GM12878 (cell line): ENCODE results near the gene AMPD2. TPM values are rescaled to one million over a fixed set of nuclear protein-coding genes. Genes with fewer than 3 reads are reported as not detected.

Source experiments
- ATAC-seq: fragments of 200-7000 bp; cut with Tn5 transposase; 3 replicates; pipeline ENCODE4 v1.9.1; 2020; ENCODE audit warnings: mild to moderate bottlenecking, moderate library complexity
- BruUV-seq: library from RNA; stranded (reverse); fragments of 400-500 nt; replicated peaks from 2 replicates; lab custom pipeline; 2021; lab: Mats Ljungman, UMichigan
- CTCF ChIA-PET: fragments of 300-600 bp; sonication (Branson Sonifier 250); formaldehyde crosslinking; extraction: SDS; loops from one replicate; lab custom pipeline; 2021; ENCODE audit warnings: inconsistent platforms; lab: Yijun Ruan, JAX
- POLR2A ChIA-PET: fragments of 350-600 bp; formaldehyde crosslinking; extraction: SDS; loops from one replicate; lab custom pipeline; 2021; ENCODE audit warnings: inconsistent platforms; lab: Charles Lee
- RAD21 ChIA-PET: fragments of 300-600 bp; sonication (Branson Sonifier 250); formaldehyde crosslinking; loops from one replicate; lab custom pipeline; 2023; ENCODE audit warnings: antibody characterized with exemption; ENCODE audit not compliant: unreplicated experiment; lab: Charles Lee
- SMC1A ChIA-PET: fragments of 300-600 bp; sonication (Branson Sonifier 250); formaldehyde crosslinking; loops from one replicate; lab custom pipeline; 2023; ENCODE audit not compliant: unreplicated experiment, uncharacterized antibody; lab: Charles Lee
- DNase-seq: peaks from one replicate; pipeline ENCODE4 v3.0.0-alpha.2; 2011; ENCODE audit warnings: low read depth, low spot score
- FAIRE-seq: peaks from 3 replicates; lab custom pipeline; 2011; peaks lifted over from hg19 to GRCh38; lab: Jason Lieb, UNC
- H2AFZ ChIP-seq: 2 replicates; pipeline ENCODE4 v1.6.0; 2011; ENCODE audit warnings: low read depth, low read length, control low read depth; ENCODE audit not compliant: control insufficient read depth
- H3K27ac ChIP-seq: 2 replicates; pipeline ENCODE4 v1.5.1; 2011; ENCODE audit warnings: control low read depth; ENCODE audit not compliant: control insufficient read depth, insufficient read depth
- H3K27me3 ChIP-seq, 2 experiments: replicated peaks in 1 of 2; 2 replicates each; pipeline versions ENCODE4 v1.6.0 to v1.6.1; 2011; ENCODE audit warnings: low read length in 1 of 2; ENCODE audit not compliant: control insufficient read depth in 2 of 2, insufficient read depth in 2 of 2
- H3K36me3 ChIP-seq, 2 experiments: 2 replicates each; pipeline ENCODE4 v1.5.1; 2011; ENCODE audit warnings: low read length in 1 of 2; ENCODE audit not compliant: control insufficient read depth in 2 of 2, insufficient read depth in 2 of 2
- H3K4me1 ChIP-seq: 2 replicates; pipeline ENCODE4 v1.6.1; 2011; ENCODE audit warnings: mild to moderate bottlenecking, low read length, moderate library complexity, mixed read lengths; ENCODE audit not compliant: control insufficient read depth, insufficient read depth
- H3K4me2 ChIP-seq: 2 replicates; pipeline ENCODE4 v1.6.0; 2011; ENCODE audit warnings: control low read depth; ENCODE audit not compliant: control insufficient read depth, insufficient read depth
- H3K4me3 ChIP-seq: fragments of 200-600 bp; sonication (generic); 2 replicates; pipeline ENCODE4 v1.5.1; 2016
- H3K79me2 ChIP-seq: 2 replicates; pipeline ENCODE4 v1.6.0; 2011; ENCODE audit warnings: low read length; ENCODE audit not compliant: control insufficient read depth, insufficient read depth
- H3K9ac ChIP-seq: 2 replicates; pipeline ENCODE4 v1.8.0; 2011; ENCODE audit warnings: low read length, control low read depth, mixed read lengths; ENCODE audit not compliant: control insufficient read depth, insufficient read depth
- H3K9me3 ChIP-seq: replicated peaks from 3 replicates; pipeline ENCODE4 v1.5.1; 2011; ENCODE audit warnings: mild to moderate bottlenecking, low read length; ENCODE audit not compliant: control insufficient read depth, insufficient read depth
- H4K20me1 ChIP-seq: 2 replicates; pipeline ENCODE4 v1.6.0; 2011; ENCODE audit not compliant: control insufficient read depth, insufficient read depth
- BACH1 ChIP-seq: fragments of 450-650 bp; IDR thresholded peaks from 2 replicates; pipeline ENCODE4 v1.6.1; 2017; ENCODE audit warnings: mild to moderate bottlenecking, borderline replicate concordance
- BCL11A ChIP-seq: IDR thresholded peaks from 2 replicates; pipeline ENCODE4 v1.6.1; 2011; ENCODE audit warnings: low read depth, low read length
- CBFB ChIP-seq: IDR thresholded peaks from 2 replicates; pipeline ENCODE4 v1.6.1; 2016; ENCODE audit warnings: antibody characterized with exemption, low read depth
- CUX1 ChIP-seq: IDR thresholded peaks from 2 replicates; pipeline ENCODE4 v1.6.1; 2012; ENCODE audit warnings: improper control_type of control experiment, low read depth, low read length; ENCODE audit not compliant: insufficient replicate concordance
- EZH2 ChIP-seq: IDR thresholded peaks from 2 replicates; pipeline ENCODE4 v1.6.1; 2012; ENCODE audit warnings: low read depth, mild to moderate bottlenecking, control low read depth, inconsistent platforms, low read length, borderline replicate concordance; ENCODE audit not compliant: control insufficient read depth
- JUND ChIP-seq: IDR thresholded peaks from 2 replicates; pipeline ENCODE4 v1.6.1; 2012; ENCODE audit warnings: low read depth, mild to moderate bottlenecking, low read length, improper control_type of control experiment, moderate library complexity
- MLLT1 ChIP-seq: fragments of 450-650 bp; IDR thresholded peaks from 2 replicates; pipeline ENCODE4 v1.6.1; 2016; ENCODE audit warnings: mild to moderate bottlenecking
- NFIC ChIP-seq: IDR thresholded peaks from 2 replicates; pipeline ENCODE4 v1.6.1; 2012; ENCODE audit warnings: low read depth, mild to moderate bottlenecking, inconsistent platforms, low read length, moderate library complexity
- NFXL1 ChIP-seq: fragments of 450-650 bp; IDR thresholded peaks from 2 replicates; pipeline ENCODE4 v1.6.1; 2017; ENCODE audit warnings: antibody characterized with exemption, mild to moderate bottlenecking, borderline replicate concordance
- NFYB ChIP-seq: IDR thresholded peaks from 2 replicates; pipeline ENCODE4 v1.6.1; 2011; ENCODE audit warnings: low read depth, mild to moderate bottlenecking, low read length, improper control_type of control experiment, moderate library complexity; ENCODE audit not compliant: insufficient read depth
- PBX3 ChIP-seq: IDR thresholded peaks from 2 replicates; pipeline ENCODE4 v1.6.1; 2011; ENCODE audit warnings: mild to moderate bottlenecking, low read depth, low read length, moderate library complexity; ENCODE audit not compliant: insufficient replicate concordance
- RFX5 ChIP-seq: IDR thresholded peaks from 2 replicates; pipeline ENCODE4 v1.6.1; 2011; ENCODE audit warnings: low read depth, low read length, improper control_type of control experiment
- ZNF217 ChIP-seq: fragments of 450-650 bp; IDR thresholded peaks from 2 replicates; pipeline ENCODE4 v1.6.1; 2017; ENCODE audit warnings: antibody characterized with exemption, mild to moderate bottlenecking
- WGBS: methylation state at CpG from one replicate; pipeline ENCODE4 v1.1.6; 2016; ENCODE audit warnings: low lambda C conversion rate; ENCODE audit not compliant: insufficient replicate concordance, insufficient coverage; ENCODE audit errors: missing lambda C conversion rate; 5-methylcytosine and 5-hydroxymethylcytosine counted together
- in situ Hi-C: fragments of 300-500 bp; cut with MboI; formaldehyde crosslinking; loops from 9 replicates; pipeline ENCODE4 v1.14.3; 2018; ENCODE audit warnings: mixed read lengths
- intact Hi-C: fragments of 100-400 bp; cut with micrococcal nuclease; formaldehyde crosslinking; loops from one replicate; pipeline ENCODE4 v1.14.2; 2022; ENCODE audit not compliant: unreplicated experiment
- polyA plus RNA-seq, 11 experiments: library from polyadenylated mRNA; depleted of rRNA in 4 of 11; unstranded in 6 of 11; stranded (reverse) in 5 of 11; fragments of >200 nt; fragmentation: Nextera tagmentation in 4 of 11; fragmentation: Illumina TruSeq in 1 of 11; extraction: Ambion mirVana in 4 of 11; extraction: Trizol in 1 of 11; gene quantifications; 1 replicate in 1 of 11; 2 replicates in 10 of 11; pipeline versions ENCODE4 v1.2.1 to v1.2.3, GENCODE V29; 2011 to 2016; ENCODE audit warnings: inconsistent platforms in 2 of 11, missing spikeins in 2 of 11, low read depth in 1 of 11
- total RNA-seq, 4 experiments: library from RNA; depleted of rRNA in 3 of 4; stranded (reverse); fragments of >200 nt in 3 of 4; fragmentation: Illumina TruSeq in 1 of 4; extraction: Trizol in 1 of 4; gene quantifications; 2 replicates each; pipeline versions ENCODE4 v1.2.1 to v1.2.3, GENCODE V29; 2013 to 2021

The AMPD2 gene
- total and polyA plus RNA-seq, 10 of the 15 experiments (the other 5 are each of a cell fraction or from before 2014, with no cell fraction given): 2.0 to 75.9 (median 31.3) TPM

- H3K36me3 ChIP-seq: peaks cover 0 to 17% of the 10 kb centered on the region in 2 experiments; a peak in 3 of 4 replicates
- H3K4me1 ChIP-seq: peaks cover 30% of the 10 kb centered on the region
- H3K4me2 ChIP-seq: no peak overlapping the region
- H4K20me1 ChIP-seq: no peaks in the 10 kb centered on the region
- 88% methylated on average over 8 of the region's 16 CpGs for WGBS
- intact Hi-C loops: no loop called here
- H3K27me3 ChIP-seq: no peaks in the 10 kb centered on the region
- ChIA-PET CTCF (interaction anchor here (0.9 to 3.3 kb wide), 6 partner anchors 11 to 404 kb away, joined by 3 to 22 read pairs (median 4); no protein-coding TSS in a partner anchor), SMC1A (interaction anchor here (1.3 to 2.3 kb wide), 2 partner anchors 76 to 87 kb away, joined by 3 to 13 read pairs; partner anchors contain the start of gene GNAI3), RAD21 (interaction anchor here (1.3 to 2.7 kb wide), 3 partner anchors 15 to 79 kb away, joined by 5 to 15 read pairs (median 9); partner anchors contain the start of gene GNAI3), POLR2A (interaction anchor here (1.7 to 2.2 kb wide), 2 partner anchors 11 to 77 kb away, joined by 6 to 14 read pairs; partner anchors contain the start of gene GNAI3)
- H3K27ac ChIP-seq: no peak overlapping the region
- BruUV-seq: no TSS peak
- H3K79me2 ChIP-seq: peaks cover 46% of the 10 kb centered on the region
- DNase-seq: no peak
- H2AFZ ChIP-seq: no peak overlapping the region
- H3K9me3 ChIP-seq: no peaks in the 10 kb centered on the region
- no peak for ATAC-seq
- no peak overlapping the region for H3K4me3 ChIP-seq
- no peak for FAIRE-seq
- in situ Hi-C loops: no loop called here
- no peak overlapping the region for H3K9ac ChIP-seq
- TF ChIP-seq CUX1 (no peak), BCL11A (no peak), CBFB (no peak), EZH2 (no peak), NFYB (no peak), NFIC (no peak), MLLT1 (no peak), RFX5 (no peak), ZNF217 (no peak), NFXL1 (no peak), PBX3 (no peak), JUND (no peak), BACH1 (no peak)
Measured at GRCh38 chr1:109625176-109625575, 5.5 kb downstream of the AMPD2 start.
